ENCODE results near the gene PLEKHM1.
"Not testable (repeated sequence)": the region's sequence is repeated elsewhere in the genome, so short reads cannot be mapped to it uniquely, and the experiment has no call there.

GRCh38 chr17:45501092-45501707 is 10.7 kb upstream of the PLEKHM1 start:
- not testable (repeated sequence) for TF ChIP-seq TAF1 (IDR thresholded peaks at IDR 0.05; ENCODE audit: low read depth, low read length); POU2F2 (IDR thresholded peaks at IDR 0.05; ENCODE audit: low read depth, low read length); POLR2A (IDR thresholded peaks at IDR 0.05; ENCODE audit: low read depth, low read length); POLR2AphosphoS5 (IDR thresholded peaks at IDR 0.05; ENCODE audit: low read depth, low read length); SPI1 (IDR thresholded peaks at IDR 0.05; ENCODE audit: low read depth, low read length); PAX5 (IDR thresholded peaks at IDR 0.05; ENCODE audit: insufficient read depth, low read length, severe bottlenecking)

All from GM12891 (cell line).